Activated CD8-positive, alpha-beta memory T cell treated with anti-CD3 and anti-CD28 coated beads, Interleukin-2, amount 50 U/mL, for 24 hours (primary cell): ENCODE data around the gene PKIG.

Source experiments
- DNase-seq: peaks from one replicate; pipeline ENCODE4 v3.0.0-alpha.2; 2020; ENCODE audit errors: extremely low read depth

Gene PKIG

DNA sequence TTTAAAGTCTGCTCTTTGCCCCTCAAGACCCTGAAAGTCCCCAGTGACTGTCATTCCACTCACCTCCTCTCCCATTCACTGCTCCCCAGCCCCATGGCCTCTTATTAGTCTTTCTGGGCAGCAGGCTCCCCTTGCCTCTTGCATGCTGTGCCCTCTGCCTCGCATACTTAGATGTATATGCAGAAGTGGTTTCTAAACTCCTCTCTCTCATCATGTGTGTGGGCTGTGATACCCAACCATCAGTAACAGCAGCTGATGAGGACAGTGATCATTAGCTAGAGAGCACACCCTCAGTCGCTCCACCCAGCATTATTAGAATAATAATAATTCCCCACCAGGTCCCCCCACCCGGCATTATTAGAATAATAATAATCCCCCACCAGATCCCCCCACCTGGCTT is 14.5 kb downstream of the PKIG start:
- no peak for DNase-seq

DNA sequence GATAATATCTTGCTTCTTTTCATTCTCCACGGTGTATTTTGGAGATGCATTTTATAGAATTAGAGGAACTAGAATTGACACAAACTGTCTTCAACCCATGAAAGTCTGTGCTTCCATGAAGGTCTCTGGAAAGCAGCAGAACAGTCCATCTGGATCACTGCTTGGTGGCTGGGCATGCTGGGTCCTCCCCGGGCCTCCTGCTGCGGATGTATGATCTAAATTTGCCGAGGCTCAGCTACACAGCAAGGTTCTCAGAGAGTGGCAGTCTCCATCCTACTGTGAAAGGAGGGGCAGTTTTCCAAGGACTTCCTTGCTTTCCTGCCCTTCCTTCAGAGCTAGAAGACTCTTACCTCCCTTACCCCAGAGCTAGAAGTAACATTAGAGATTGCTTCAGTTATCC is 15.1 kb downstream of the PKIG start:
- DNase-seq, result no peak

DNA sequence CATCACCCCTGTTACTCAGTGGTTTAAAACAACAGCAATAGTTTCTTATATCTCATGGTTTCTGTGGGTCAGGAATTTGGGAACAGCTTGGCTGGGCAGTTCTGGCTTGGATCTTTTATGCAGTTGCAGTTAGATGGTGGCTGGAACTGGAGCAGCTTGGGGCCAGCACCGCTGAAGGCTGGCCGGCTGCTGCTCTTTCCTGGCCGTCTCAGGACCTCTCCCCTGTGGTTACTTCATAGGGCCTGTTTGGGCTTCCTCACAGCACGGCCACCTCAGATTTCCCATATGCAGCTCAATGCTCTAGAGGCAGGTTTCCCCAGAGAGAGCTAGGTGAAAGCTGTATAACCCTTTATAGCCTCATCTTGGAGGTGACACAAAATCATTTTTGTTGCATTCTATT is 15.6 kb downstream of the PKIG start:
- DNase-seq, result no peak

DNA sequence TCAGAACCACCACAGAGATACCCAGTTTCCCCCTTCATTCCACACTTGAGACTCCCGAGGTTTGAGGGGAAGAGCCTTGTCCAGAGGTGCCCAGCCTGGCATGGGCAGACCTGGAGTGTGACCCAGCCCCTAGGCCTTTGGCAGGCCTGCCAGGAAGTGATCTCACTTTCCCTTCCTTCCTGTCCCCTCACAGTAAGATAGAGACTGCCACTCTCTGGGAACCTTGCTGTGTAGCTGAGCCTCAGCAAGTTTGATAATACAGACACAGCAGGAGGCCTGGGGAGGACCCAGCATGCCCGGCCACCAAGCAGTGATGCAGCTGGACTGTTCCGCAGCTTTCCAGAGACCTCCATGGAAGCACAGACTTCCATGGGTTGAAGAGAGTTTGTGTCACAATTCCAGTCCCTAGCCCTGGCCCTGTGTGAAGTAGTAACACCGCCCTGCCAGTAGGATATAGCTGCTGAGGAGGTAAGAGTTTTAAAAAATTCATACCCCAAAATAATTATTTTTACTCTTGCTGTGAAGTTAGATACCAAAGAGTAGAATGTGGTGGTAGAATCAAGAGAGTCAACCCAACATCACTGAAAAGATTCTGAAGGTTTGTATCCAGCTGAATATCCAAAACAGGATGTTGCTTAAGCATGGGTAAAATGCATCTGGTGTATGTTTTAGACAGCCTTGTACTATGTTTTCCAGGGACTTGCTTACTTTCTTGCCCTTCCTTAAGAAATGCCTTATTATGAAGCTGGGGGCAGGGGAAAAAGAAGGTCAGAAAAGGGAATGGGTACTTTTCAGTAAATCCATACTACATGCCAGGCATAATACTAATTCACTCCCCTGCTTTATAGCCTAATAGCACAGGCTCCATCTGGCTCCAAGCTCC is 16.3 kb downstream of the PKIG start:
- no peak for DNase-seq

DNA sequence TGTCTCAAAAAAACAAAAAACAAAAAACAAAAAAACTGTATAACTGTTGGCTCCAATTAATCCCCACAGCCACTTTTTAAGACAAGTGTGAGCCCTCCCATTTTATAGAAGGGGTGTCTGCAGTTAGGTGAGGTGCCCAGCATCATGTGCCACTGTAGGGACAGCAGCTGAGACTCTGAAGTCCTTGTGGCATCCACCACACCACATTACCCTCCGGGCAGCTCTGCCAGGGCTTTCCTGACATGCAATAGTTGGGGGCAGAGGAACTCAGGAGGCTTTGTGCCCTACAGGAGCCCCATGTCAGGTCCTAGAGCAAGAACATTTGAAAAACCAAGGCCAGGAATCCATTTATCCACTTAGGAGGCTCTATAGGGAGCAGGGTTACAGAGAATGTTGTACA is 17.3 kb downstream of the PKIG start:
- no peak for DNase-seq

DNA sequence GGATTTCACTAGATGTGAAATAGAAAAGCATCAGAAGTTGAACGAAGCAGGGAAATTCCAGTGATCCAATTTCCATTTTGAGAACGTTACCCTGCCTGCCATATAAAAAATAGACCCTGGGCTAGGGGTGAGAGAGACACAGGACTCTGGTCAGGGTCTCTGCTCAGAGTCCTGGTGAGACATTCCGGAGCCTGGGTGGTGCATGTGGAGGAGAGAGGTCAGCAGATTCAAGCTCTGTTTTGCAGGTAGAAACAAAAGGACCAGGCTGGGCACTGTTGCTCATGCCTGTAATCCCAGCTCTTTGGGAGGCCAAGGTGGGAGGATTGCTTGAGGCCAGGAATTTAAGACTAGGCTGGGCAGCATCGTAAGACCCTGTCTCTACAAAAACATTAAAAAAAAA is 17.9 kb downstream of the PKIG start:
- DNase-seq, result no peak

DNA sequence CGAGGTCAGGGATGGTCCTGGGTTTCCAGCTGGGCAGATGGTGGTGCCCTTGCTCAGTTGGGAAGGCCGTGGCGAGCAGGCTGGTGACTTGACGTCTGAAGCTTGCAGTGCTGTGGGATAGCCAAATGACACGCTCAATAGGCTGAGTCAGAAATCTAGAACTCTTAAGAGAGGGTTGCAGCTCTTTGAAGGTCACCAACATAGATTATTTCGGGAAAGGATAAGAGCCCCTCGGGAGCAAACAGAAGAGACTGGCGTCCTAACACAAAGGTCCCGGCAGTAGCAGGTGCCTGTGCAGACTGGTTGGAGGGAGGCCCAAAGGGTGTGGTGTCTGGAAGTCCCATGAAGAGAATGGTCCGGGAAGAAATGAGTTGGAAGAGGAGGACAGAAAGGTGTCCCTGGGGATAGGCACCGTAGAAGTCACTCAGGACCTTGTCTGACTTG is 18.4 kb downstream of the PKIG start:
- DNase-seq, result no peak

DNA sequence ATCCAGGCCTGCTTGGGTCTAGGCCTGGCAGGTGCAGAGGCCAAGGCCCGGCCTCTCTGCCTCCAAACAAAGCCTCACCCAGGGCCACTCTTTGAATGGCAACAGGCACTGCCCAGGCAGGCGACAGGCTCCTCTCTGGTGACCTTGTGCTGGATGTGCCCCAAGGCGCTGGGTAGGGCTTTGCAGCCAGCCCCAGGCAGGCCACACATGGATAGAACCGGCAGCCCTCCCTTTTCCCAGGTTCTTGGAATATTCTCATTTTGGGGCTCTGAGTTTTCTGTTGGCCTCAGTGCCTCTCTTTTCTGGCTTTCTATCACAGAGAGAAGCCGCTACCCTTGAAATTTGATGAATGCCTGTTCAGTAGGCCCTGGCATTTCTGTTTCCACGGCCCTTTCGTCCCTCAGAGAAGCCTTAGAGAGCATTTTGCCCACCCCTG is 18.9 kb downstream of the PKIG start:
- no peak for DNase-seq

DNA sequence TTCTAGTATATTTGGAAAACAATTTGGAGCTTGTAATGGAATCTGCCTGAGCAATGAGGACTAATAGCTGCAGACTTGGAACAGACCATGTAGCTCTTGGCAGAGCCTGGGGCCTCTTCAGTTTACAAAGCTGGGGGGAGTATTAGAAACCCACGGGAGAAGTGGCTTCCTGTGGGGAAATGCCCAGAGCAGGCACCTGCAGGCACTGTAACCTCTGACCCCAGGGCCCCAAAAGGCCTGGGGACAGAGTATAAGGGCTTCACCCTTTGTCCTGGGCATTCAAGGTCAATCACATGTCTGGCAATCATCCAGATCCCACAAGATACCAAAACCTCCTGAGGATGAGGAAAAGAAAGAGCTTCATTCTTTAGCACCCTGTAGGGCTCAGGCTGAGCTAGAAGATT is 19.4 kb downstream of the PKIG start:
- no peak for DNase-seq

DNA sequence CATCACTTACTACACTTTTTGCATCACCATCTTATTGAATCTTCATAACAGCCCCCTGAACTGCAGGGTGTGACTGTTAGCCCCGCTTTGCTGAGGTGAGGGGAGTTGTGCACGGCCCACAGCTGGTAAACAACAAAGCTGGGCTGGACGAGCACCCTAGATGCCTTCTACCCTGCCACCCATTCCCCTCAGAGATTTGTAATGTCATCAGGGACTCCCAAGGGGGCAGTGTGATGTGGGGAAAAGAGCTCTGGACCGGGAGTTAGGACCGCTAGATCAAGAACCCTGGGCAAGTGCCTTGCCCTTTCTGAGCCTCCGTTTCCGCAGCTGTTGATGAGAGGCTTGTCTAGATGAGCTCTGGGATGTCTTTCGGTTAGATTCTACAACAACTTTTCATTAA is 20.9 kb downstream of the PKIG start:
- no peak for DNase-seq

DNA sequence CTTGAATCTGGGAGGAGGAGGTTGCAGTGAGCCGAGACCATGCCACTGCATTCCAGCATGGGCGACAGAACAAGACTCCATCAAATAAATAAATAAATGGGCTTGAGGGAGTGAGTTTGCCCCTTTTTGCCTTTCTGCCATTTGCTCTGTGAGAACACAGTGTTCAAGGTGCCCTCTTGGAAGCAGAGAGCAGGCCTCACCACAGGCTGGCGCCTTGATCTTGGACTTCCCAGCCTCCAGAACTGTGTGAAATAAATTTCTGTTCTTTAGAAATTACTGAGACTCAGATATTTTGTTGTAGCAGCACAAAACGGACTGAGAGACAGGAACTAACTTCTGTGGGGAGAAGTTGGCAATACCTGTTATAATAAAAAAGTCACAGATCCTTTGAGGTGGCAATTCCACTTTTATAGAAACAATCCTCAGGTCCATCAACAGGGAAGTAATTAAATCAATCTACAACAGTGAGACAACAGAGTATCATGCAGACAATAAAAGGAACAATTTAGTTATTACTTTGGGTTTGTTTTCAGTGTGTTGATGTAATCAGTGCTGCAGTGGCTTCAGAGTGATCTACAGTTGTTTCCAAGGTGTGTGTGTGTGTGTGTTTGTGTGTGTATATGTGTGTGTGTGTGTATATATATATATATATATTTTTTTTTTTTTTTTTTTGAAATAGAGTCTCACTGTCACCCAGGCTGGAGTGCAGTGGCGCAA is 24.5 kb downstream of the PKIG start:
- DNase-seq, result no peak

DNA sequence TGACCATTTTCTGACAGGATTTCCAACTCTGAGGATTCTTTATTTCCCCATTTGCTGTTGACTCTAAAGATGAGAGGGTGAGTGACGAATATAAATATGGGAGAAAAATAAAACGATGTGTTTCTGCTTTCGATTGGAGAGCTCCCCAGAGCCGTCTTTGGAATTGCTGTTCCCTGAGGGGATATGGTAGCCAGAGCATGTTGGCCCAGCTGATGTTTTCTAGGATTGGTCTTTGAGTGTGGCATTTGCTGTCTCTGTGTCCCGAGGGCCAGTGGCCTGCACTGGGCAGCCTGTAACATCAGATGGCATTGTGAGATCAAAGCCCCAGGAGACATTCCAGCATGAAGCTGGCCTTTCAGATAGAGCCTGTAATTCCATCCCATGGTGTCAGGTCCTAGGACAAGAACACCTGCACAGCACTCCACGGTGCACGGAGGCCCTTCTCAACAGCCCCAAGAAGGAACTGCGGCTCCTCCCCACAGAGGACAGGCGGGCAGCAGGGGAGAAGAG is 26.7 kb downstream of the PKIG start:
- no peak for DNase-seq

DNA sequence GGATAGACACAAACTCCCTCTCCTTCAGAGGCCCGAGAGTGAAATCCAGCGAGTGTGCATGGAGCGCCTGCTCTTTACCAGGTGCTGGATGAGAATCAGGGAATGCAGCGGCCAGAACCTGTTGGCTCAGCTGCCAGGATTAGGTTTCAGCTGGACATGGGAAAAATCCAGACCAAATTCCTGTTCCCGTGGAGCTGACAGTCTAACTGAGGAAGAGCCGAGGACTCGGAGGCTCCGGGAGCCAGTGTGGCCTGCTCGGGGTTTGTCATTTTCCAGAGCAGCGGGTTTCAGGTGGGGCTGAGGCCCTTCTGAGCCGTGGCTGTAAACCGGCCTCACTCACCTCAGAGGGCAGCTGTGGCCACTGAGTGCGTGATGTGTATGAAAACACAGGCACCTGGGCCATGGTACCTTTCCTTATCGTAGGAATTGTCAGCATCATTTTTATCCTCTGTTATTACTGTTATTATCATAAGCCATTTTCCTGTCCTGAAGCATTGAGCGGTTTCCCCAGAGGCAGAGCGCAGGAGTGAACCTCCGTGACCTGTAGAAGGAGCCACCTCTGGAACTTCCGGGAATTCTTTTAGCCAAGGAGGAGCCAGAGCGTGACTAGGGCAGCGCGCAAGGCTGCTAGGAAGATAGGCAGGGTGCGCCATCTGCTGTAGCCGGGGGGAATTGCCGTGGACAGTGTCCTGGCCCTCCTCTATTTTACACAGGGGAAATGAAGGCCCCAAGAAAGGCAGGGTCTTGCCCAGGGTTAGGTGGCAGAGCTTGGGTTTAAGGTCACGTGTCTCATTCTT is 27.3 kb downstream of the PKIG start:
- DNase-seq, result peak; percentile 63

DNA sequence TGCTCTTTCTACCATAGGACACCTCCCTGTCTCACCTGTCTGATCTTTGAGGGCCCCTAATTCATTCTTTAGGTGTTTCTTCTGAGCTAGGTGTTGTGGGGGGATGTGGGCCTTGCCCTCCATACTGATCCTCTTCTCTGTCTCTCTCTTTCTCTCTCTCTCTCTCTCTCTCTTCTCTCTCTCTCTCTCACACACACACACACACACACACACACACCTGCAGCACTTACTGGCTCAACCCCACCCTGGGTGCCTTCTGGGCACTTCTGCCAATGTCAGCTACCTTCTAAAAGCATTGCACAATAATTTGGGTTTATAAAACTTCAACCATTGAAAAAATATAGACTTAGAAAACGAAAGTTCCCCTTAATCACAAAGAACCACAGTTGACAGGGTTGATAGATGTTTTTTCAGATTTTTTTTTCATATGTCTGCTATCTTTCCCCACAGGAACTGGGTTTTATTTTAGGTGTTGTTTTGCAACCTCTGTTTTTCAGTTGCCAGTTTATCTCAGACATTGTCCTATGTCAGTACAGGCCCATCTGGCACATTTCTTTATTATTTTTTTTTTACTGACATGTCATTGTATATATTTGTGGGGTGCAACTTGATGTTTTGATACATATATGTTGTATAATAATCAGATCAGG is 28.1 kb downstream of the PKIG start:
- DNase-seq, result no peak

DNA sequence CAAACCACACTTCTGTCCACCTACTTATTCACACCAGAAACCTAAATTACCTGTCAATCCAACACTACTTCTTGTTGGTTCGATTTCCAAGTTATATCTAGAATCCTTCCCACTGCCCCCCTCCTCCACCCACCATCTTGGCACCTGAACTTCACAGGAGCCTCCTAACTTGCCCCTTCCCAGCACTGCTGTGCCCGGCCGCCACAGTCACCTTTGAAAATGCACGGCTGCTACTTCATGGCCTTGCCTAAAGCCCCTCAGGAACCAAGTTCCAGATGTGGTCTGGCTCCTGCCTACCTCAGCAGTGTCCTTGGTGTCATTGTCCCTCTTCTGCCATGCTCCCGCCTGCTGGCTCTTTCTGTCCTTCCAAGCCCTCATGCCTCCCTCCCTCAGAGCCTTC is 31.2 kb downstream of the PKIG start:
- no peak for DNase-seq

DNA sequence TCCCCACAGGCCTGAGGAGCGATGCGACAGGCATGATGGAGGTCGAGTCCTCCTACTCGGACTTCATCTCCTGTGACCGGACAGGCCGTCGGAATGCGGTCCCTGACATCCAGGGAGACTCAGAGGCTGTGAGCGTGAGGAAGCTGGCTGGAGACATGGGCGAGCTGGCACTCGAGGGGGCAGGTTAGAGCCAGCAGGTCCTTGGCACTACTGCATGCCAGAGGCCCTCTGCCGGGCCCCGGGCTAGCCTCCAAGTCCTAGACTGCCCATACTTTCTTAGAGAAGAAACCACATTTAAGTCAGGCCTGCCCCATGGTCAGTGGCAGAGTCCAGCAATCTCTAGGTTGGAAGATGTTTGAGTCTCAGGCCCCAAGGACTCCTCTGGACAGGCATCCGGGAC is 32.1 kb downstream of the PKIG start:
- no peak for DNase-seq

DNA sequence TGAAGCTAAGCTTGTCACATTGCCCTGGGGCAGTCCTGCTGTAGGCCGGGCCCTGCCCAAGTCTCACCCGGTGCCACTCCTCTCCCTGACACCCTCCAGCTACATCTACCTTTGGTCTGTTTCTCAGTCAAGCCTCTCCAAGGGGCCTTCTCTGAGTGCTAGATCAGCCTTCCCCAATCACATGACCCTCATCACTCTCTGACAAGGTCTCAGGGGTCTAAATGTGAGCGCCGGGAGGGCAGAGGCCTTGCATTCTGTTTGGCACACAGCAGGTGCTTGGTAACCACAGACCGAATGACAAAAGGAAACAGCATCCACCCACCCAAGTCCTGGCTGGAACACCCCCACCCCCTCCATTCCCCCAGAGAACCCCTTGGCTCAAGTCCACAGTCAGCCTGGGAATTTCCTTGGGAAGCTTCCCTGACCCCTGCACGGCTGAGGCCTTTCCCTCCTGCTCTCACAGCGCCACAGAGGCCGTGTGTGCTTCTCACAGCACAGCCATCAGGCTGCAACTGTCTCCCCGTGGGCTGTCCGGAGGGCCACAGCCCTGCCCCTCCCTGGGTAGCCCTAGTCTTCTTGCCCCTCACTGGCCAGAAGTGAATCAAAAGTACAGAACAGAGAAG is 32.9 kb downstream of the PKIG start:
- no peak for DNase-seq

DNA sequence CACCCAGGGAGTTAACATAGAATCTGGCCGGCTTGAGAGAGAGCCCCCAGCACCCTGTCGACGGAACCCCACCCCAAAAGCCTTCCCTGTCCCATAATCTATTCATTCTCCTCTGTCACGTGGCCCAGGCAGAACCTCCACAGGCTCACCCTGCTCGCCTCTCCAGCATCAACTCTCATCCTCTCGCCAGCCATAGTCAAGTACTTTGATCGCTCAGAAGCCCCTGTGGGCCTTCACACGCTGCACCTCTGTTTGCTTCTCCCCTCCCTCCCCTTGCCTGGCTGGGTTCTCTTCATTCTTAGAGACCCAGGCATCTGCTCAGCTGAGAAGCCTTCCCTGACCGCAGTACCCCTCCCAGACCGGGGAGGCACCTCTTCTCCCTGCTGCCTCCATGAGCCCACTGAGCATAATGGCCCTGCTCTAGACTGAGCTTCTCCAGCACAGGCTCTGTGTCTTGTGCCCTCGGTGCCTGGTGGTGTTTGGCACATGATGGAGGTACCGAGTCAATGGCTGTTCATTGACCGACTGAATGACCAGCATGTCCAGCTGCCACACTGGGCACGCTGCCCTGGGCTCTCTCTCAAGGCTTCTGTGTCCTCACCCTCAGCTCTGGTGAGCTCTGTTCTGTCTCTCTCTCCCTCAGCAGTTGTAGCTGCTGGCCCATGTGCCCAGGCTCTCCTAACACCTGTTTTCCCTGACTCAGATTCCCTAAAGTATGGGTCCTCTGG is 33.7 kb downstream of the PKIG start:
- DNase-seq, result no peak

DNA sequence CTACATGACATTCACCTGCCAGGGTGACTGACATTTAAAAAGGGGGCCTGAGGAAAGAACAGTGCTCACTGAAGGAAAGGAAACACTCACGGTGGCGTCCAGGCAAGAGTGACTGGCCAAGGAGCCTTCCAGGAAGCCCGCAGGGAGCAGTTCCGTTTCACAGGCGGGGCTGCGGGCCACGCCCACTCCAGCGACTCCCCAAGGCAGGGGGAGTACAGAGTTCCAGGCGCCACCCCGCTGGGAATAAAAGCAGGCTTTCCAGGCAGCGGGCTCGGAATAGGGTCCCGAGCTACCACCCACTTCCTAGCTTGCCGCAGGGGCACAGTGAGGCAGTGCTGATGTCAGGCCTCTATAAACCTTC is 34.2 kb downstream of the PKIG start:
- DNase-seq, result no peak

DNA sequence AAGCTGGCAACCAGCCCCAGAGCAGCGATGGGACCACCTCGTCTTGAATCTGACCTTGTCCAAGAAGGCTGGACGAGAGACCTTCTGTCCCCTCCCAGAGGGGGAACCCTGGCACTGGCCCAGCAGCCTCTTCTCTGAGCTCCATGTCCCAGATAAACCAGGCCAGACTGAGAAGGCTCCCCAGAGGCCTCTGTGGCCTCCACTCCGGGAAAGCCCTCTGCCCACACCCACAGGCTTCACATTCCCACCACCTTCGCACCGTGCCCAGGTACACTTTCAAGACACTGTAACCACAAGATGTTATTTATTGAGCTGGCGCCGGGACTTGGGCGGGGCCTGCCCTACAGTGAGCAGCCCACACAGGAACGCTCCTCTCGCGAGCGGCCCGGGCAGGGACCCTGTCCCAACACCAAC is 35.9 kb downstream of the PKIG start:
- no peak for DNase-seq

DNA sequence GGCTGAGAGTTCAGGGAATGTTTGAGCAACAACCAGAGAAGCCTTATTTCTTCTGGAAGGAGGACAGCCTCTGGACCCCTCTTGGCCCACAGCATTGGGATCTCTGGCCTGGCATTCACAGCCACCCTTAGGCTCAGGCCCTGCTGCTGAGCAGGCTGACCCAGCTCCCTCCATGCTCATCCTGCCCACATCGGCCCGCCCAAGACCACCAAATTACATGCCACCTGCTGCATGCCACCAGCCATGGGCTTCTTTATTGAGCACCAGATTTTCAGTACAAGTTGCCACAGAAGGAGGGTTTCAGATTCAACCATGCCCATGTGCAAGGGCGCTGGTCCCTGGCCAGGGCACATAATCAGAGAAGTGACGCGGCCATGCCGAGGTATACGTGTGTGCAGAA is 36.9 kb downstream of the PKIG start:
- DNase-seq, result no peak
